GOT3 (cell line): ENCODE data around the gene DMRTC1.
"Not testable (repeated sequence)": the region's sequence is repeated elsewhere in the genome, so short reads cannot be mapped to it uniquely, and the experiment has no call there.

Experiments
- DNase-seq: peaks from one replicate; lab custom pipeline; 2025; ENCODE audit warnings: mixed read lengths; lab: John Stamatoyannopoulos, UW

The DMRTC1 gene

GRCh38 chrX:72943819-72944169, at the start of gene DMRTC1:
TSS of gene DMRTC1 (minus strand) at chrX:72943837. CDS start at chrX:72875694, 68,143 bp downstream.
- DNase-seq: not testable (repeated sequence)

GRCh38 chrX:72980894-72981469, 37.3 kb upstream of the DMRTC1 start:
- not testable (repeated sequence) for DNase-seq

- not testable (repeated sequence) for DNase-seq
Measured at GRCh38 chrX:72974885-72975284, 31.2 kb upstream of the DMRTC1 start.

- not testable (repeated sequence) for DNase-seq
Measured at GRCh38 chrX:72971859-72972258, 28.2 kb upstream of the DMRTC1 start.

GRCh38 chrX:72959971-72960370, 16.3 kb upstream of the DMRTC1 start:
- not testable (repeated sequence) for DNase-seq

GRCh38 chrX:72943035-72943818, 410 bp downstream of the DMRTC1 start:
- DNase-seq: not testable (repeated sequence)

GRCh38 chrX:72942272-72942671, 1.4 kb downstream of the DMRTC1 start:
- not testable (repeated sequence) for DNase-seq

GRCh38 chrX:72937906-72938305, 5.7 kb downstream of the DMRTC1 start, which contains the start of gene FAM236A:
TSS of gene FAM236A (plus strand) at chrX:72938206. CDS start at chrX:72938263, 57 bp downstream.
- not testable (repeated sequence) for DNase-seq

GRCh38 chrX:72936882-72937455, 6.7 kb downstream of the DMRTC1 start:
- not testable (repeated sequence) for DNase-seq

GRCh38 chrX:72936455-72936854, 7.2 kb downstream of the DMRTC1 start:
- not testable (repeated sequence) for DNase-seq

GRCh38 chrX:72932283-72932682, 11.4 kb downstream of the DMRTC1 start:
- DNase-seq: not testable (repeated sequence)

- DNase-seq: not testable (repeated sequence)
Measured at GRCh38 chrX:72916096-72916495, 27.5 kb downstream of the DMRTC1 start.

- not testable (repeated sequence) for DNase-seq
Measured at GRCh38 chrX:72912315-72912714, 31.3 kb downstream of the DMRTC1 start, which contains the start of gene FAM236C. TSS of gene FAM236C (plus strand) at chrX:72912615. CDS start at chrX:72912715, 100 bp downstream.

GRCh38 chrX:72889740-72890139, 53.9 kb downstream of the DMRTC1 start:
- DNase-seq: not testable (repeated sequence)

GRCh38 chrX:72882898-72883297, 60.7 kb downstream of the DMRTC1 start:
- DNase-seq: not testable (repeated sequence)

- DNase-seq: not testable (repeated sequence)
Measured at GRCh38 chrX:72837532-72837931, 106.1 kb downstream of the DMRTC1 start.

- not testable (repeated sequence) for DNase-seq
Measured at GRCh38 chrX:72830701-72831100, 112.9 kb downstream of the DMRTC1 start.
